Caco-2 (cell line): ENCODE data around the gene FUT8. TPM values are rescaled to one million over a fixed set of nuclear protein-coding genes. Genes with fewer than 3 reads are reported as not detected.

Experiments
- BruUV-seq: library from RNA; stranded (reverse); fragments of 400-500 nt; replicated peaks from 2 replicates; lab custom pipeline; 2021; lab: Mats Ljungman, UMichigan
- CTCF ChIA-PET: fragments of 300-600 bp; sonication (Branson Sonifier 250); formaldehyde crosslinking; loops from one replicate; lab custom pipeline; 2022; ENCODE audit warnings: antibody characterized with exemption; lab: Charles Lee
- POLR2A ChIA-PET: fragments of 300-600 bp; sonication (Branson Sonifier 250); formaldehyde crosslinking; loops from one replicate; lab custom pipeline; 2022; ENCODE audit warnings: antibody characterized with exemption; lab: Charles Lee
- DNase-seq, 2 experiments: peaks; one replicate each; pipeline versions ENCODE4 v3.0.0 to v3.0.0-alpha.2; 2020 to 2022
- H3K27me3 ChIP-seq: replicated peaks from 2 replicates; pipeline ENCODE4 v1.6.0; 2011; ENCODE audit warnings: low read length; ENCODE audit not compliant: control insufficient read depth, insufficient read depth
- H3K36me3 ChIP-seq: 2 replicates; pipeline ENCODE4 v1.5.1; 2011; ENCODE audit warnings: low read length; ENCODE audit not compliant: control insufficient read depth, insufficient read depth
- H3K4me1 ChIP-seq: fragments of 250-450 bp; sonication (Bioruptor Pico); 2 replicates; pipeline ENCODE4 v1.5.1; 2020; ENCODE audit warnings: mild to moderate bottlenecking
- H3K4me3 ChIP-seq: 2 replicates; pipeline ENCODE4 v1.5.1; 2011; ENCODE audit warnings: low read depth, mild to moderate bottlenecking, control low read depth, low read length
- H3K9me3 ChIP-seq: fragments of 250-450 bp; sonication (Bioruptor Pico); 2 replicates; pipeline ENCODE4 v1.5.1; 2020; ENCODE audit warnings: mild to moderate bottlenecking, moderate library complexity
- H3K27ac Mint-ChIP-seq: one replicate; pipeline ENCODE4 v1.8.0; 2022; ENCODE audit warnings: mixed read lengths; ENCODE audit not compliant: unreplicated experiment
- H3K27me3 Mint-ChIP-seq: one replicate; pipeline ENCODE4 v1.8.0; 2022; ENCODE audit warnings: mixed read lengths; ENCODE audit not compliant: insufficient read depth, unreplicated experiment
- H3K36me3 Mint-ChIP-seq: one replicate; pipeline ENCODE4 v1.8.0; 2022; ENCODE audit warnings: mild to moderate bottlenecking, mixed read lengths; ENCODE audit not compliant: insufficient read depth, unreplicated experiment
- H3K4me1 Mint-ChIP-seq: one replicate; pipeline ENCODE4 v1.8.0; 2022; ENCODE audit warnings: low read depth, mixed read lengths; ENCODE audit not compliant: unreplicated experiment
- H3K4me3 Mint-ChIP-seq: one replicate; pipeline ENCODE4 v1.8.0; 2022; ENCODE audit warnings: mild to moderate bottlenecking, moderate library complexity, mixed read lengths; ENCODE audit not compliant: unreplicated experiment
- H3K9me3 Mint-ChIP-seq: one replicate; pipeline ENCODE4 v1.8.0; 2022; ENCODE audit warnings: mixed read lengths; ENCODE audit not compliant: unreplicated experiment
- intact Hi-C: fragments of 100-400 bp; cut with micrococcal nuclease; formaldehyde crosslinking; loops from one replicate; pipeline ENCODE4 v1.10.0; 2022; ENCODE audit not compliant: unreplicated experiment
- total RNA-seq: library from RNA; stranded (reverse); gene quantifications from 2 replicates; pipeline ENCODE4 v1.2.3, GENCODE V29; 2022
- TF ChIP-seq, protein P1 (sequence below), 2 experiments: fragments of 200-600 bp in 1 of 2; IDR thresholded peaks; 1 replicate in 1 of 2; 2 replicates in 1 of 2; pipeline versions ENCODE4 v1.5.1 to v1.8.0; 2011 to 2022; ENCODE audit warnings: antibody characterized with exemption in 1 of 2, control low read depth in 1 of 2, inconsistent platforms in 1 of 2, low read depth in 1 of 2, low read length in 1 of 2, mild to moderate bottlenecking in 1 of 2, moderate library complexity in 1 of 2; ENCODE audit not compliant: insufficient read depth in 1 of 2, severe bottlenecking in 1 of 2, unreplicated experiment in 1 of 2

The FUT8 gene
- total RNA-seq, 1 experiment from 2014 or later = 67.1 TPM

DNA sequence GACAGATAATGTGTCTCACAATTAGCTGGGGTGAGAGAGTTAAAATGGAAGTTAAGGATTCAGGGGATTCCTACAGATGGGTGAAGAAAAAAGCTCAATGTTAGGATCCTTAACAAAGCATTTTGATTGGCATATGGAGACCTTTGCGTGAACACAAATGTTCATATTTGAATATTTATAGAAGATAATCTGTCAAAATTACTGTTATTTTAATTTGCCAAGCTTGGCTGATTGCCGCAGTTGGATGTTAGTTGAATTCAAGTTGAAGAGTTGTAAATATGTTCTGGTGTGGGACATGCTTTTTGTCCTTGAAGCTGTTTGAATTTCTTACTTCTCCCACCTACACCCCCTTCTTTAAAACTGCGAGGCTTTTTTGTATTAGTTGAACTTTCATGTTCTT, 91.2 kb downstream of the FUT8 start:
- Histone ChIP-seq H3K4me1 (no peaks in the 10 kb centered on the region), H3K9me3 (no peaks in the 10 kb centered on the region), H3K36me3 (no peaks in the 10 kb centered on the region), H3K4me3 (no peak overlapping the region), H3K27me3 (no peaks in the 10 kb centered on the region)
- intact Hi-C loops = no loop called here
- TF ChIP-seq, protein P1, sequence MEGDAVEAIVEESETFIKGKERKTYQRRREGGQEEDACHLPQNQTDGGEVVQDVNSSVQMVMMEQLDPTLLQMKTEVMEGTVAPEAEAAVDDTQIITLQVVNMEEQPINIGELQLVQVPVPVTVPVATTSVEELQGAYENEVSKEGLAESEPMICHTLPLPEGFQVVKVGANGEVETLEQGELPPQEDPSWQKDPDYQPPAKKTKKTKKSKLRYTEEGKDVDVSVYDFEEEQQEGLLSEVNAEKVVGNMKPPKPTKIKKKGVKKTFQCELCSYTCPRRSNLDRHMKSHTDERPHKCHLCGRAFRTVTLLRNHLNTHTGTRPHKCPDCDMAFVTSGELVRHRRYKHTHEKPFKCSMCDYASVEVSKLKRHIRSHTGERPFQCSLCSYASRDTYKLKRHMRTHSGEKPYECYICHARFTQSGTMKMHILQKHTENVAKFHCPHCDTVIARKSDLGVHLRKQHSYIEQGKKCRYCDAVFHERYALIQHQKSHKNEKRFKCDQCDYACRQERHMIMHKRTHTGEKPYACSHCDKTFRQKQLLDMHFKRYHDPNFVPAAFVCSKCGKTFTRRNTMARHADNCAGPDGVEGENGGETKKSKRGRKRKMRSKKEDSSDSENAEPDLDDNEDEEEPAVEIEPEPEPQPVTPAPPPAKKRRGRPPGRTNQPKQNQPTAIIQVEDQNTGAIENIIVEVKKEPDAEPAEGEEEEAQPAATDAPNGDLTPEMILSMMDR (IDR thresholded peaks at IDR 0.05; ENCODE audit: insufficient read depth in 1 of 2, low read depth in 1 of 2, low read length in 1 of 2, severe bottlenecking in 1 of 2, unreplicated experiment in 1 of 2) = no peak
- Mint-ChIP-seq H3K4me3 (no peak overlapping the region), H3K9me3 (peaks cover 9% of the 10 kb centered on the region), H3K27me3 (no peaks in the 10 kb centered on the region), H3K36me3 (peaks cover 8% of the 10 kb centered on the region), H3K4me1 (no peaks in the 10 kb centered on the region), H3K27ac (no peak overlapping the region)
- CTCF ChIA-PET = no interaction called here
- POLR2A ChIA-PET = no interaction called here
- BruUV-seq = no TSS peak
- DNase-seq = no peak

DNA sequence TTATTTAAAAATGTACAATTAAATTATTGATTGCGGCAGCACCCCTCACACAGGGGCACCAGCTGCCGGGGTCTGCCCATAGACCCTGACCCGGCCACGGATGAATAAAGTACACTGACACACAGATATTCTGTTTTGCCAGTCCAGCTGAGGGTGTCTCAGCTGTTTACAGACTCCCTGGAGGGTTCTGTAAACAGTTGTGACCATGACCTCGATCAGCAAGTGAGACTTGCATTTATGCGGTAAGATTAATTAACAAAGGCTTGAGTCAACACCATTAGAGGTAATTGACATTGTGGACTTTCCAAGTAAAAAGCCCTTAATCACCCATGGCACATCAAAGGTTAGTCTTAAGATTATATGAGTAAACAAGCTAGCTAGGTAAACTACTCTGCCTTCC, 94.3 kb downstream of the FUT8 start:
- Mint-ChIP-seq H3K36me3 (peaks cover 8% of the 10 kb centered on the region), H3K9me3 (peaks cover 9% of the 10 kb centered on the region), H3K4me1 (no peaks in the 10 kb centered on the region), H3K27me3 (no peaks in the 10 kb centered on the region), H3K27ac (no peak overlapping the region), H3K4me3 (no peak overlapping the region)
- BruUV-seq = no TSS peak
- TF ChIP-seq, protein P1 (IDR thresholded peaks at IDR 0.05; ENCODE audit: insufficient read depth in 1 of 2, low read depth in 1 of 2, low read length in 1 of 2, severe bottlenecking in 1 of 2, unreplicated experiment in 1 of 2) = no peak
- ChIA-PET POLR2A (no interaction called here), CTCF (no interaction called here)
- Histone ChIP-seq H3K4me3 (no peak overlapping the region), H3K36me3 (no peaks in the 10 kb centered on the region), H3K9me3 (0 out of 2 replicates have a peak, but pooled peaks cover 3% of the 10 kb centered on the region), H3K27me3 (no peaks in the 10 kb centered on the region), H3K4me1 (no peaks in the 10 kb centered on the region)
- no peak for DNase-seq
- intact Hi-C loops = no loop called here

DNA sequence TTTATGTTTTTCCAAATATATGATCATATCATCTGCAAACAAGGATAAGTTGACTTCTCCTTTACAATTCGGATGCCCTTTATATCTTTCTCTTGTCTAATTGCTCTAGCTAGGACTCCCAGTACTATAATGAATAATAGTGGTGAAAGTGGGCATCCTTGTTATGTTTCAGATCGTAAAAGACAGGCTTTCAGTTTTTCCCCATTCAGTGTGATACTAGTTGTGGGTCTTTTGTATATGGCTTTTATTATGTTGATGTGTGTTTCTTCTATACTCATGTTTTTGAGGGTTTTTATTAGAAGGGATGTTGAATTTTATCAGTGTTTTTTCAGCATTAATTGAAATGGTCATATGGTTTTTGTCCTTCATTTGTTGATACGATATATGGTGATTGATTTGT, 97.3 kb downstream of the FUT8 start:
- Histone ChIP-seq H3K36me3 (no peaks in the 10 kb centered on the region), H3K4me1 (peaks cover 1% of the 10 kb centered on the region; the same call in 1 of the 2 replicates), H3K4me3 (no peak overlapping the region), H3K9me3 (0 out of 2 replicates have a peak, but pooled peaks cover 3% of the 10 kb centered on the region), H3K27me3 (no peaks in the 10 kb centered on the region)
- TF ChIP-seq, protein P1 (IDR thresholded peaks at IDR 0.05; ENCODE audit: insufficient read depth in 1 of 2, low read depth in 1 of 2, low read length in 1 of 2, severe bottlenecking in 1 of 2, unreplicated experiment in 1 of 2) = no peak
- Mint-ChIP-seq H3K4me3 (no peak overlapping the region), H3K4me1 (no peaks in the 10 kb centered on the region), H3K36me3 (peaks cover 8% of the 10 kb centered on the region), H3K27me3 (no peaks in the 10 kb centered on the region), H3K9me3 (peaks cover 9% of the 10 kb centered on the region), H3K27ac (no peak overlapping the region)
- POLR2A ChIA-PET = no interaction called here
- intact Hi-C loops = no loop called here
- BruUV-seq = no TSS peak
- DNase-seq = no peak
- CTCF ChIA-PET = no interaction called here
